ENCODE results near the gene GRID2. TPM values are rescaled to one million over a fixed set of nuclear protein-coding genes. Genes with fewer than 3 reads are reported as not detected.

The GRID2 gene
- total and polyA plus RNA-seq, 2 of the 13 experiments (the other 11 are each of a cell fraction or from before 2014, with no cell fraction given) = not detected

DNA sequence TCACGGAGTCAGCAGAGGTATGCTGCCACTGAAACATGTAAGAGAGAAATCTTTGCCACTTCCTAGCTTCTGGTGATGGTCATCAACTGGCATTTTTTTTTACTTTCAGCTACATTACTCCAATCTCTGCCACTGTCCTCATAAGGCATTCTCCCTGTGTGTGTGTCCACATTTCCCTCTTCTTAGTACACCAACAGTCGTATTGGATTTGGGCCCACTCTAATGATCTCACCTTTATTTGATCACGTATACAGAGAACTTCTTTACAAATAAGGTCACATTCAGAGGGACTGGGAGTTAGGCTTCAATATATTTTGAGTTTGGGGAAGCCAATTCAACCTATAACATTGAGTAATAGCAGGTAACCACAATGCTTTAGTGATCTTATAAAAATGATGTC is 649.1 kb downstream of the GRID2 start:
- no peak for FAIRE-seq
- no peak overlapping the region for H3K4me2 ChIP-seq (ENCODE audit: low read depth, low read length)

More for the DNA sequence above, 649.1 kb downstream of the GRID2 start:
- in situ Hi-C loops (cut with HindIII; ENCODE audit: extremely low pct_ligation_motif_present, low pct_unique_long_range_greater_than_20kb) (no loop called here), intact Hi-C loops (cut with micrococcal nuclease; ENCODE audit: unreplicated experiment) (no loop called here)
- Histone ChIP-seq H3K79me2 (ENCODE audit: insufficient read depth, low read length) (no peaks in the 10 kb centered on the region), H3K27me3 (ENCODE audit: control insufficient read depth in 1 of 2, insufficient read depth in 2 of 2, low read length in 2 of 2) (no peaks in the 10 kb centered on the region), H4K20me1 (ENCODE audit: insufficient read depth, low read length) (no peaks in the 10 kb centered on the region), H3K27ac (ENCODE audit: extremely low read length, insufficient read depth, low read length) (no peak overlapping the region), H2AFZ (ENCODE audit: low read length) (no peak overlapping the region), H3K9me3 (ENCODE audit: low read length) (no peaks in the 10 kb centered on the region), H3K36me3 (replicated peaks in 1 of 2; ENCODE audit: control insufficient read depth in 1 of 2, insufficient read depth in 2 of 2, low read length in 2 of 2) (no peaks in the 10 kb centered on the region), H3K9ac (ENCODE audit: insufficient read depth, low read depth, low read length) (no peak overlapping the region), H3K4me1 (ENCODE audit: insufficient read depth, low read length) (no peaks in the 10 kb centered on the region), H3K4me3 (replicated peaks in 1 of 3; ENCODE audit: insufficient read depth in 1 of 3, low read depth in 2 of 3, low read length in 3 of 3) (no peak overlapping the region)
- DNase-seq (ENCODE audit: low spot score) = no peak
- ChIA-PET POLR2A (no interaction called here), CTCF (ENCODE audit: low intra/inter-chr PET ratio, low total read pairs) (no interaction called here)
- BruUV-seq (replicated peaks) = no TSS peak
- TF ChIP-seq, protein P1, sequence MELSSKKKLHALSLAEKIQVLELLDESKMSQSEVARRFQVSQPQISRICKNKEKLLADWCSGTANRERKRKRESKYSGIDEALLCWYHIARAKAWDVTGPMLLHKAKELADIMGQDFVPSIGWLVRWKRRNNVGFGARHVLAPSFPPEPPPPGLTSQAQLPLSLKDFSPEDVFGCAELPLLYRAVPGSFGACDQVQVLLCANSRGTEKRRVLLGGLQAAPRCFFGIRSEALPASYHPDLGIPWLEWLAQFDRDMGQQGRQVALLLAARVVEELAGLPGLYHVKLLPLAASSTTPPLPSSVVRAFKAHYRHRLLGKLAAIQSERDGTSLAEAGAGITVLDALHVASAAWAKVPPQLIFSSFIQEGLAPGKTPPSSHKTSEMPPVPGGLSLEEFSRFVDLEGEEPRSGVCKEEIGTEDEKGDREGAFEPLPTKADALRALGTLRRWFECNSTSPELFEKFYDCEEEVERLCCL (CRISPR knock-in tag; IDR thresholded peaks at IDR 0.05; ENCODE audit: borderline replicate concordance) = no peak
- TF ChIP-seq CREM (IDR thresholded peaks at IDR 0.05) = no peak
- no peak for TF ChIP-seq CREM (CRISPR knock-in tag; IDR thresholded peaks at IDR 0.05)
- TF ChIP-seq HDAC1 (CRISPR knock-in tag; IDR thresholded peaks at IDR 0.05) = no peak
- no peak for TF ChIP-seq MAF1 (CRISPR knock-in tag; IDR thresholded peaks at IDR 0.05; ENCODE audit: borderline replicate concordance)
- no peak for TF ChIP-seq ZNF430 (CRISPR knock-in tag; IDR thresholded peaks at IDR 0.05)
- TF ChIP-seq TOPORS (CRISPR knock-in tag; IDR thresholded peaks at IDR 0.05) = no peak
- no peak for TF ChIP-seq ZNF772 (CRISPR knock-in tag; IDR thresholded peaks at IDR 0.05)
- TF ChIP-seq, protein P2, sequence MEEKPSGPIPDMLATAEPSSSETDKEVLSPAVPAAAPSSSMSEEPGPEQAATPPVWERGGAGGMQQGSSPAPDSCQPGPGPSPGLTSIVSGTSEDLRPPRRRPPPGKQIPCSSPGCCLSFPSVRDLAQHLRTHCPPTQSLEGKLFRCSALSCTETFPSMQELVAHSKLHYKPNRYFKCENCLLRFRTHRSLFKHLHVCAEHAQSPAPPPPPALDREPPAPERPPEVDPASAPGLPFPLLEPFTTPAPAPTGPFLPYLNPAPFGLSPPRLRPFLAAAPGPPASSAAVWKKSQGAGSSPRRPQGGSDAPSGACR (CRISPR knock-in tag; IDR thresholded peaks at IDR 0.05) = no peak
- TF ChIP-seq ZNF749 (CRISPR knock-in tag; IDR thresholded peaks at IDR 0.05; ENCODE audit: borderline replicate concordance) = no peak
- TF ChIP-seq ZNF619 (CRISPR knock-in tag; IDR thresholded peaks at IDR 0.05) = no peak
- no peak for TF ChIP-seq ZNF75D (CRISPR knock-in tag; IDR thresholded peaks at IDR 0.05; ENCODE audit: borderline replicate concordance)
- no peak for TF ChIP-seq ZNF768 (CRISPR knock-in tag; IDR thresholded peaks at IDR 0.05)
- no peak for TF ChIP-seq ZNF577 (CRISPR knock-in tag; IDR thresholded peaks at IDR 0.05; ENCODE audit: borderline replicate concordance, low read depth)
- no peak for TF ChIP-seq ZNF747 (CRISPR knock-in tag; IDR thresholded peaks at IDR 0.05; ENCODE audit: borderline replicate concordance)
- TF ChIP-seq TRIM24 (CRISPR knock-in tag; IDR thresholded peaks at IDR 0.05) = no peak
- ATAC-seq = no peak
- WGBS (ENCODE audit: low lambda C conversion rate) = 0% methylated on average over 3 of the region's 3 CpGs

Data from HepG2 (cell line).